Loucy (cell line): ENCODE results near the gene PSMC1.

Source experiments
- EZH2phosphoT487 ChIP-seq: fragments of 200-600 bp; IDR thresholded peaks from 2 replicates; pipeline ENCODE4 v1.6.1; 2018; ENCODE audit warnings: antibody characterized with exemption, mild to moderate bottlenecking, moderate library complexity, borderline replicate concordance
- TF ChIP-seq, protein P1 (sequence below): fragments of 200-600 bp; sonication (generic); conservative IDR thresholded peaks from 2 replicates; pipeline ENCODE4 v1.5.1; 2014; ENCODE audit warnings: mild to moderate bottlenecking, antibody characterized with exemption, low read length

DNA sequence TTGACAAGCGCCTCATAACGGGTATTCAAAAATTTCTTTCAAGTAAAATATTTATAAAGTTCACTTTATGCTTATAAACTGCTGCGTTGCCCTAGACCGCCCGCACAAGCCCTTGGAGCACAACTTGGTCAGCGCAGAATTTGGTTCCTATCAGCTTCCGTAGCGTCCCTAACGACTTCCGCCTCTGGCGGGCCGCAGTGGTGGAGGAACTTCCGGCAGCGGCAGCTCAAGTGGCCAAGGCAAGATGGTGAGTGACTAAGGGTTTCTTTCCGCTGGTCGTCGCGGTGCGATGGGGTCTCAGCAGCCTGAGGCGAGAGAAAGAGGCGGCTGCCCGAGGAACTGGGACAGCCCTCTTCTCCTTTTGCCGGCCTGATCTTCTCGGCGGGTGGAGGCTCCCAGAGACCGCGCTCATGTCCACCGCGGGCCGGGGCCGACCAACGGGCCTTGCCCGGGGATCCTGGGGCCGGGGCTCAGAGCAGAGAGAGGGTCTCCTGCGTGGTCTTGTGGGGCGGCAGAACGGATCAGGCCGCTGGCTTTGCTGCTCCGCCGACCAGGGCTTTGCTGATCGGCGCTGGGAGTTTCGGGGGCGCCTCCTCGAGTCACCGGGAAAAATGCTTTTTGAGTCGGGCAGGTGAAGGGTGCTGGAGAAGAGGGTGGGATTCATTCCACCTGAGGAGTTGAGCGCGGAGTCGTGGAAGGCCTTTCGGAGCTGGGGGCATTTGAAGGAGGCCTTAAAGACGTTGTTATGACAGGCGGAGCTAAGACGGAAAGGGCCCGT, at the start of gene PSMC1:
- TF ChIP-seq, protein P1, sequence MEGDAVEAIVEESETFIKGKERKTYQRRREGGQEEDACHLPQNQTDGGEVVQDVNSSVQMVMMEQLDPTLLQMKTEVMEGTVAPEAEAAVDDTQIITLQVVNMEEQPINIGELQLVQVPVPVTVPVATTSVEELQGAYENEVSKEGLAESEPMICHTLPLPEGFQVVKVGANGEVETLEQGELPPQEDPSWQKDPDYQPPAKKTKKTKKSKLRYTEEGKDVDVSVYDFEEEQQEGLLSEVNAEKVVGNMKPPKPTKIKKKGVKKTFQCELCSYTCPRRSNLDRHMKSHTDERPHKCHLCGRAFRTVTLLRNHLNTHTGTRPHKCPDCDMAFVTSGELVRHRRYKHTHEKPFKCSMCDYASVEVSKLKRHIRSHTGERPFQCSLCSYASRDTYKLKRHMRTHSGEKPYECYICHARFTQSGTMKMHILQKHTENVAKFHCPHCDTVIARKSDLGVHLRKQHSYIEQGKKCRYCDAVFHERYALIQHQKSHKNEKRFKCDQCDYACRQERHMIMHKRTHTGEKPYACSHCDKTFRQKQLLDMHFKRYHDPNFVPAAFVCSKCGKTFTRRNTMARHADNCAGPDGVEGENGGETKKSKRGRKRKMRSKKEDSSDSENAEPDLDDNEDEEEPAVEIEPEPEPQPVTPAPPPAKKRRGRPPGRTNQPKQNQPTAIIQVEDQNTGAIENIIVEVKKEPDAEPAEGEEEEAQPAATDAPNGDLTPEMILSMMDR = no peak
- no peak for TF ChIP-seq EZH2phosphoT487
